GM12873 (cell line): ENCODE measurements around the gene RBM25.

ENCODE experiments used
- TF ChIP-seq, protein P1 (sequence below): IDR thresholded peaks from 2 replicates; pipeline ENCODE4 v1.5.1; 2012; ENCODE audit warnings: low read depth, mild to moderate bottlenecking, moderate library complexity, low read length, control low read depth; ENCODE audit not compliant: insufficient read depth; ENCODE audit errors: missing control alignments

RBM25 gene

GRCh38 chr14:73091044-73091443 lies 32.7 kb downstream of the RBM25 start:
- TF ChIP-seq, protein P1, sequence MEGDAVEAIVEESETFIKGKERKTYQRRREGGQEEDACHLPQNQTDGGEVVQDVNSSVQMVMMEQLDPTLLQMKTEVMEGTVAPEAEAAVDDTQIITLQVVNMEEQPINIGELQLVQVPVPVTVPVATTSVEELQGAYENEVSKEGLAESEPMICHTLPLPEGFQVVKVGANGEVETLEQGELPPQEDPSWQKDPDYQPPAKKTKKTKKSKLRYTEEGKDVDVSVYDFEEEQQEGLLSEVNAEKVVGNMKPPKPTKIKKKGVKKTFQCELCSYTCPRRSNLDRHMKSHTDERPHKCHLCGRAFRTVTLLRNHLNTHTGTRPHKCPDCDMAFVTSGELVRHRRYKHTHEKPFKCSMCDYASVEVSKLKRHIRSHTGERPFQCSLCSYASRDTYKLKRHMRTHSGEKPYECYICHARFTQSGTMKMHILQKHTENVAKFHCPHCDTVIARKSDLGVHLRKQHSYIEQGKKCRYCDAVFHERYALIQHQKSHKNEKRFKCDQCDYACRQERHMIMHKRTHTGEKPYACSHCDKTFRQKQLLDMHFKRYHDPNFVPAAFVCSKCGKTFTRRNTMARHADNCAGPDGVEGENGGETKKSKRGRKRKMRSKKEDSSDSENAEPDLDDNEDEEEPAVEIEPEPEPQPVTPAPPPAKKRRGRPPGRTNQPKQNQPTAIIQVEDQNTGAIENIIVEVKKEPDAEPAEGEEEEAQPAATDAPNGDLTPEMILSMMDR, result no peak

DNA sequence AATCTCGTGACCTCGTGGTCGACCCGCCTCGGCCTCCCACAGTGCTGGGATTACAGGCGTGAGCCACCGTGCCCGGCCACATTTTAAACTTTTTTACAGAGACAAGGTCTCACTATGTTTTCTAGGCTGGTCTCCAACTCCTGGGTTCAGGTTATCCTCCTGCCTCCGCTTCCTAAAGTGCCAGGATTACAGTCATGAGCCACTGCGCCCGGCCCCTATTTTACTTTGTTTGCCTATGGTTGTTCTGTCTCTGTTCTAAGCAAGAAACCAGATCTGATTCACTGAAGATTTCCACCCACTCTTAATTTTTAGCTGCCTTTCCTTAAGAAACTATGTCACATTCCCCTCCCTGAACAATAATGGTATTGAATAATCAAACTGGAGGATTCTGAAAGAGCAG lies 39.1 kb downstream of the RBM25 start:
- TF ChIP-seq, protein P1, result no peak

GRCh38 chr14:73100334-73100733 lies 42.0 kb downstream of the RBM25 start:
- TF ChIP-seq, protein P1, result no peak

DNA sequence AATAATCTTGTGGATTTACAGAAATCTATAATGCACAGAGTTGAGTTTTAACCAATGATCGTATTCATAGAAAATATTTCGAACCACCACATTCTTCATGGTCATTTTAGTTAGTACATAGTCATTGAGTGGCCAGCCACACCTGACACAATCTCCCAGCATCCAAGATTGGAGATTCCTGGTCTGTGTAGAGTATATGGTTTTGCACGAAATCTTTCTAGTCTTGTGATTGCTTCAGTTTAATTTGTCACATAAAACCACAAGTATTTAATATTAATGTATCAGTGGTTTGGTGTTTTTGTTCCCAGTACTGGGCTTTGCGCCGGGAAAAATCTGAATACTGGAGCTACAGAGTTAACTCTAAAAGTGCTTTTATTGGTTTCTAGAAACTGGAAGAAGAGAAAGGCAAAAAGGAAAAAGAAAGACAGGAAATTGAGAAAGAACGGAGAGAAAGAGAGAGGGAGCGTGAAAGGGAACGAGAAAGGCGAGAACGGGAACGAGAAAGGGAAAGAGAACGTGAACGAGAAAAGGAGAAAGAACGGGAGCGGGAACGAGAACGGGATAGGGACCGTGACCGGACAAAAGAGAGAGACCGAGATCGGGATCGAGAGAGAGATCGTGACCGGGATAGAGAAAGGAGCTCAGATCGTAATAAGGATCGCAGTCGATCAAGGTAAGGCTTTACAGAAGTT lies 44.6 kb downstream of the RBM25 start:
- TF ChIP-seq, protein P1, result no peak

GRCh38 chr14:73105050-73105449 lies 46.7 kb downstream of the RBM25 start:
- TF ChIP-seq, protein P1, result no peak

DNA sequence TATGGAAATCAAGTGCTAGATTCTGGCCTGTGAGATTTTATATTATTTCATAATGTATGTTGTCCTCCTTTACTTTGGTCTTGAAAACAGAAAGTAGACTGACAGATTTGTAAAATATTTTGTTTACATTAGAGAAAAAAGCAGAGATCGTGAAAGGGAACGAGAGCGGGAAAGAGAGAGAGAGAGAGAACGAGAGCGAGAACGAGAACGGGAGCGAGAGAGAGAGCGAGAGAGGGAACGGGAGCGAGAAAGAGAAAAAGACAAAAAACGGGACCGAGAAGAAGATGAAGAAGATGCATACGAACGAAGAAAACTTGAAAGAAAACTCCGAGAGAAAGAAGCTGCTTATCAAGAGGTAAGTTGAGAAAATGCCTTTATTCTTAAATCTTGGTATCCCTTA lies 47.4 kb downstream of the RBM25 start:
- TF ChIP-seq, protein P1, result no peak

- TF ChIP-seq, protein P1, result no peak
Measured at GRCh38 chr14:73116079-73116665, 57.8 kb downstream of the RBM25 start.
